Skin epidermis (tissue), 12 donors: ENCODE results near the gene CREBBP.

Experiments
- H3K27ac ChIP-seq, 21 experiments: fragments of 200-600 bp; sonication (generic) in 11 of 21; one replicate each; pipeline ENCODE4 v1.5.0; 2020; ENCODE audit warnings: mild to moderate bottlenecking in 3 of 21, inconsistent platforms in 2 of 21, moderate library complexity in 2 of 21
- H3K4me3 ChIP-seq, 7 experiments: fragments of 200-600 bp; sonication (generic) in 2 of 7; one replicate each; pipeline ENCODE4 v1.5.0; 2020; ENCODE audit warnings: inconsistent platforms in 2 of 7, mild to moderate bottlenecking in 2 of 7, moderate library complexity in 1 of 7

The CREBBP gene

DNA sequence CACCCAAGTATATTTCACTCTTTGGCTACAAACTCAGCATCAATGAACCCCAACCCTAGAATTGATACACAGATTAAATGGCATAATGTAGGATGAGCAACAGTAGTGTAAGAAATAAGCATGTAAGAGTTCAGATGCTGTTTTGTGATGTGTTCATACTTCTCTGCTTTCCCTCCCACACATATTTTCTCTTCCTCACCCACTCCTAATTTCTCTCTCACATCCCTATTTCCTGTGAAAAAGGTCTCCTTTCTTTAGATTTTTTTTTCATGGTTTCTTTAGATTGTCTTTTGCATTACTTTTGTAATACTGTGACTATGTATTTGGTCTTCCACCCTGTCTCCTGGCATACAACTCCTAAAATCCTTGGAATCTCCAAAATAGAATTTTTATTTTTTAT lies 21.7 kb downstream of the CREBBP start:
- Histone ChIP-seq H3K27ac (no peak overlapping the region), H3K4me3 (no peak overlapping the region)

GRCh38 chr16:3857189-3858043 lies 23.1 kb downstream of the CREBBP start:
- Histone ChIP-seq H3K4me3 (no peak overlapping the region), H3K27ac (peak overlapping the region in 10 of 21 experiments; percentile 1 to 61 (median 21))

DNA sequence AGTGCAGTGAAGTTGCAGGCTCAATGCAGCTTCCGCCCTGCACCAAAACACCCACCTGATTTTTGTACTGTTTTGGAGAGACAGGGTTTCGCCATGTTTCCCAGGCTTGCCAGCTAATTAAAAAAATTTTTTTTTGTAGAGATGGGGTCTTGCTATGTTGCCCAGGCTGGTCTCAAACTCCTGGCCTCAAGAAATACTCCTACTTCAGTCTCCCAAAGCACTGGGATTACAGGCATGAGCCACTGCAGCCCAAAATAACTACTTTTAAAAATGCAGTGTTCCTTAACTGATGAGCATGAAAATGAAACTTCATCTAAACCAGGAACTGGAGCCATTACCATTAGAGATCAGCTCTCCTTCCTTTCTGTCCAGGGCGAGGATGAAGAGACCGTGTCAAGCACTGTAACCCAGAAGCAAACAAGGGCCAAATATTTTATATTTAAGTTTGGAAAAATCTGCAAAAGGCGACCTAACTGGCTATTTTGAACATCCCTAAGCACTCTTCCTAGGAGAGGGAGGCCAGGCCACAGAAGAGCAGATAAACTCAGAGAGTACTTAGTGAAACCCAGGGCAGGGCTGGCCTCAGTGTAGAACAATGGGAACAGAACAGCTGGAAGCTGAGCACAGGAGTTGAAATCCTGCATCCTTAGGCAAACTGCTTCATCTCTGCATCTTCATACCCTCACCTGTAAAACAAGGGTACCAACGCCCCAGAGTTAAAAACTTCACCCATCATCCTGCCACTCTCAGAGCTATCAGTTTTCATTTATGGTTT lies 24.0 kb downstream of the CREBBP start:
- Histone ChIP-seq H3K4me3 (no peak overlapping the region), H3K27ac (peak overlapping the region in 8 of 21 experiments; percentile 0 to 61 (median 22))

DNA sequence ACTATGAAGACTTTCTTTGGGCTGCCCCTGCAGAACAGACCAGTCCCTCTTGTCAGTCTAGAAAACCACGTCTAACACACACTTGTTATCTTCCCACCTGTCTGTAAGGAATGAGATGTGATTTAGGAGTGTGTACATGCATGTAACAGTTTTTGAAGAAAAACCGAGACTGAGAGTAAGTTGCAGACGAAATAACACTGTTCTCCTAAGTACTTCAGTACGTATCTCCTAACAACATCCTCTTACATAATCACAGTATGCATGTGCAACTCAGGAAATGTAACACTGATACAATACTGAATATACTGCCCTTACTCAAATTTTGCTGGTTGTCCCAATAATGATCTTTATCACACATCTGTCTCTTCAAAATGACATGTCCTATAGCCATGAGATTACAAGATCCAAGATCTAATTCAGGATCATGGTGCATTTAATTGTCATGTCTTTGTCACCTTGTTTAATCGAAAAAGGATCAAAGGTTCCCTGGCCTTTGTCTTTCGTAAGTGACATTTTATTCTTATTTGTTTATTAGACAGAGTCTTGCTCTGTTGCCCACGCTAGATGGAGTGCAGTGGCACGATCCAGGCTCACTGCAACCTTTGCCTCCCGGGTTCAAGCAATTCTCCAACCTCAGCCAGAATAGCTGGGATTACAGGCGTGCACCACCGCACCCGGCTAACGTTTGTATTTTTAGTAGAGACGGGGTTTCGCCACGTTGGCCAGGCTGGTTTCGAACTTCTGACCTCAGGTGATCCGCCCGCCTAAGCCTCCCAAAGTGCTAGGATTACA lies 25.6 kb downstream of the CREBBP start:
- no peak overlapping the region for H3K4me3 ChIP-seq
- H3K27ac ChIP-seq, result no peak overlapping the region

DNA sequence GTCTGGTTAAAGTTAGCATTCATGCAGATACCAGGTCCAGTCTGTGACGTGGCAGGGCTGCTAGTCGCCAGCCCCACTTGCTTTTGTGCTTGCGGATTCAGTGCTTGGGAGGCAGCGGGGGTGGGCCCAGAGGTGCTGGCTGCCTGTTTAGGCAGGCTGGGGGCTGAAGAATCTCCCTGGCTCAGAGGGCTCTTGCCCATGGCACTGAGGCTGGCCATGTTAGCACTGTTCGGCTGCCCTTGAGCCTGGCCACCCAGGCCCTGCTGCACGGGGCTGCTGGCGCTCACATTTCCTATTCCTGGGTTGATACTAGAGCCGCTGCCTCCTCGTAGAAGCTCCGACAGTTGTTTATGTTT lies 30.0 kb downstream of the CREBBP start:
- Histone ChIP-seq H3K4me3 (no peak overlapping the region), H3K27ac (no peak overlapping the region)

DNA sequence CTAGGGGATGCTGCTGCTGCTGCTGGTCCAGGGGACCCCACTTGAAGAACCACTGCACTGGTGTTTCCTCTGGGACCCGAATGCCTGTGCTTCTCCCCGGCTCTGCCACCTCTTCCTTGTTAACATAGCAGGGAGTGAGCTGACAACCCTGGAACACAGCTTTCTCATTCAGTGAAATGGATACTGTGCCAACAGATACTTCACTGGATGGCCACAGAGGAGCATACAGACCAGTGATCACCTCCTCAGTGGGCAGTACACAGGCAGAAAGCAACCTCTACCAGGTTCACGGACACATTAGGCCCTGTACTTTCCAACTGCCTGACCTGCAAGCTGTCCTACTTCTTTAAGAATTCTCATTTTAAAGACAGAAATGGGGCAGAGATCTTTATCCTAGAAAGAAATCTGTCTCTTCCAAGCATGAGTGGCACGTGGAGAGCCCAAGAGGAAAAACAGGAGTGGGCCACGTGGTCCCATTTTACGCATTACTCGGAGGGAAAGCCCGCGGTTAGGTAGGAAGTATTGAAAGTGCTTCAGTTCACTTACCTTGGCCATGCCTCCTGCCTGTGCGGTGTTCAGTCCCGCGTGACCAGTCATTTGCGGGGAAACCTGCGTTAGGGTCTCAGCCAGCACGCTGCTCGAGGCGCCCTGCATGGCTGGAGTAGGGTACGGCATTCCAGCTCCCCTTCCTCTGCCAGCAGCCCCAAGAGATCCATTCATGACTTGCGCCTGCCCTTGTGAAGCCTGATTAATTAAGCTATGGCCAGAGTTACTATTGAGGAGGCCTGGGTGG lies 30.6 kb downstream of the CREBBP start:
- Histone ChIP-seq H3K27ac (peak overlapping the region in 1 of 21 experiments; percentile 31), H3K4me3 (no peak overlapping the region)

GRCh38 chr16:3846595-3847091 lies 33.9 kb downstream of the CREBBP start:
- no peak overlapping the region for H3K27ac ChIP-seq
- no peak overlapping the region for H3K4me3 ChIP-seq

- Histone ChIP-seq H3K27ac (no peak overlapping the region), H3K4me3 (no peak overlapping the region)
Measured at GRCh38 chr16:3846087-3846486, 34.4 kb downstream of the CREBBP start.

DNA sequence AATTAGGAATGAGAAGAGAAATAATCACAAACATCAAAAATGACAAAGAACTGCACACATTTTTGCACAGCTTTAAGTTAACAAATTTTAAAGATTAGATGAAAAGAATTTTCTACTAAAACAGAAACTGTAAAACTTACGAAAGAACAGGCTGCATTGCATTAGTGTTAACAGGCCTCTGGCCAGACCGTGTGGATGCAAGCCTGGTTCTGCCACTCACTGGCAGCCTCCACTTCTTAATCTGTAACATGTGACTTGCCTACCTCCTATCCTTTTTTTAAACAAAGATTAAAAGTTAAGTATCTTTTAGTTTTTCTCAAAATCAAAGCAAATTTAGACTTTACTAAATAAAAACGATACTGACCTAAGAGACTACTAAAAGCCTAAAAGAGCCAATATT lies 37.5 kb downstream of the CREBBP start:
- H3K4me3 ChIP-seq, result no peak overlapping the region
- H3K27ac ChIP-seq, result peak overlapping the region in 1 of 21 experiments; percentile 29

- H3K4me3 ChIP-seq, result no peak overlapping the region
- peak overlapping the region in 2 of 21 experiments; percentile 10 to 29 for H3K27ac ChIP-seq
Measured at GRCh38 chr16:3841729-3842508, 38.6 kb downstream of the CREBBP start.

GRCh38 chr16:3839402-3840184 lies 40.9 kb downstream of the CREBBP start:
- Histone ChIP-seq H3K4me3 (no peak overlapping the region), H3K27ac (no peak overlapping the region)

DNA sequence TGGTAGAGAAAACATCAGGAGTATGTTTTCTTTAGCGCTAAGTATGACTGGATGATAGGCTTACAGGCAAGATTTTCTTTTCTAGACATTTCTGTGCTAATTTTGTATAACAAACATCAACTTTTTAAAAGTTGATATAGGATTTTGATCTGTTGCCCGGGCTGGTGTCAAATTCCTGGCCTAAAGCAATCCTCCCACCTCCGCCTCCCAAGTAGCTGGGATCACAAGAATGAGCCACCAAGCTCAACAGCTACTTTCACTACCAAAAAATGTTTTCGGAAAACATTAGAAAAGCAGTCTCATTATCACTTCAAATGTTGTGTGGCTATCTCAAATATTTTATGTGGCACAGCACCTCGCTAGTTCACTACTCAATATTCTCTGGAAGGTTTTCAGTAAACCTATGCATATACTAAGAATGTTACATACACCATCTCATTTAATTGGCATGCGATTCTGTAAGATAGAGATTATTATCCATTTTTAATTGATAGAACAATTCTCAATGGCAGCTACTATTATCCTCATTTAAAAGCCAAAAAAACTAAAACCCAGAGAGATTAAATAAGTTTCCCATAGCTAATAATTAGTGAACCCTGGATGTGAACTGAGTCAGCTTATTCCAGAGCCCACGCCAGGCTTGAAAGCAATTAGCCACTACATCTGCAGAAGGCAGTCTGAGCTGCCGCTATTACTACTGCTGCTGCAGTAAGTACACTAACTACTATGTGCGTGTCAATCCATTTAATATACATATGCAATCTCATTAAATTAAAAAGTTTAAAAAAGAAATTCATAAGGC lies 41.7 kb downstream of the CREBBP start:
- H3K4me3 ChIP-seq, result no peak overlapping the region

DNA sequence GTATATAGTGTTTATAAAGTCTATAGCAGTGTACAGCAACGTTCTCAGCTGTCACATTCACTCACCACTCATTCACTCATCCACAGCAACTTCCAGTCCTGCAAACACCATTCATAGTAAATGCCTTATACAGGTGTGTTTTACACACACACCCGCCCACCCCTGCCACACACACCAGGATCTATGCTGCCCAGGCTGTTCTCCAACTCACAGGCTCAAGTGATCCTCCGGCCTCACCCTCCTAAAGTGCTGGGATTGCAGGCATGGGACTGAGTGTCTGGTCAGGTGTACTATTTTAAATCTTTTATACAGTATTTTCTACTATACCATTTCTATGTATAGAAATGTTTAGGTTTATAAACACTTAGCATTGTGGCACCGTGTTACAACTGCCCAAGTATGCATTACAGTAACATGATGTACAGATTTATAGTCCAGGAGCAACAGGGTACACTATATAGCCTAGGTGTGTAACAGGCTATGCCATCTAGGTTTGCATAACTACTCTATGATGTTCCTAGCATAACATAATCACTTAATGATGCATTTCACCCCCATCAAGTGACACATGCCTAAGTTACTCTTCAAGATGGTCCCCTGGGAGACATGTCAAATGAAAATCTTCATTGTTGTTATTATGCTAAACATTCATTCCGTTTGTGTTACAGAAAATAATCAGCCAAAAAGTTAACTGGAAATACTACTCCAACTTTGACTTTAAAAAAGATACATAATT lies 42.5 kb downstream of the CREBBP start:
- no peak overlapping the region for H3K4me3 ChIP-seq
- no peak overlapping the region for H3K27ac ChIP-seq

More for the DNA sequence above, 41.7 kb downstream of the CREBBP start:
- H3K27ac ChIP-seq, result no peak overlapping the region

GRCh38 chr16:3836641-3837040 lies 43.9 kb downstream of the CREBBP start:
- Histone ChIP-seq H3K27ac (no peak overlapping the region), H3K4me3 (no peak overlapping the region)

GRCh38 chr16:3835089-3835602 lies 45.4 kb downstream of the CREBBP start:
- Histone ChIP-seq H3K27ac (no peak overlapping the region), H3K4me3 (no peak overlapping the region)

GRCh38 chr16:3832668-3833067 lies 47.8 kb downstream of the CREBBP start:
- H3K27ac ChIP-seq, result no peak overlapping the region
- H3K4me3 ChIP-seq, result no peak overlapping the region
